ENCODE results near the gene CACNA2D1.

GRCh38 chr7:82455295-82455694 lies 11.7 kb upstream of the CACNA2D1 start:
- TF ChIP-seq CTCF (IDR thresholded peaks at IDR 0.05) (no peak), EZH2phosphoT487 (IDR thresholded peaks at IDR 0.05) (no peak), EZH2 (IDR thresholded peaks at IDR 0.05) (no peak)

Measured in neural progenitor cell (in vitro differentiated cells).